H1 (cell line): Measurements from ENCODE around the gene CLBA1. TPM values are rescaled to one million over a fixed set of nuclear protein-coding genes. Genes with fewer than 3 reads are reported as not detected.

Experiments
- CTCF ChIA-PET: fragments of 300-600 bp; sonication (Branson Sonifier 250); formaldehyde crosslinking; loops from one replicate; lab custom pipeline; 2021; ENCODE audit not compliant: partially characterized antibody; lab: Charles Lee
- POLR2A ChIA-PET: fragments of 300-600 bp; sonication (Branson Sonifier 250); formaldehyde crosslinking; loops from one replicate; lab custom pipeline; 2021; ENCODE audit warnings: inconsistent platforms; ENCODE audit not compliant: partially characterized antibody; lab: Charles Lee
- DNase-seq, 2 experiments: peaks; one replicate each; pipeline versions ENCODE4 v3.0.0 to v3.0.0-alpha.2; 2010 to 2022; ENCODE audit warnings: low spot score in 2 of 2, low read depth in 1 of 2, mixed read lengths in 1 of 2
- FAIRE-seq: peaks from 2 replicates; lab custom pipeline; 2011; peaks lifted over from hg19 to GRCh38; lab: Jason Lieb, UNC
- H2AFZ ChIP-seq: 2 replicates; pipeline ENCODE4 v1.8.1; 2012; ENCODE audit warnings: low read length, inconsistent platforms
- H2AK5ac ChIP-seq: 2 replicates; pipeline ENCODE4 v1.6.1; 2013; ENCODE audit warnings: low read depth, low read length
- H2BK120ac ChIP-seq: replicated peaks from 2 replicates; pipeline ENCODE3; 2013; ENCODE audit warnings: low read depth, low read length, inconsistent platforms
- H2BK12ac ChIP-seq: 2 replicates; pipeline ENCODE4 v1.6.1; 2013; ENCODE audit warnings: low read depth, low read length
- H2BK15ac ChIP-seq: 2 replicates; pipeline ENCODE4 v1.6.1; 2013; ENCODE audit warnings: low read length
- H2BK20ac ChIP-seq: 2 replicates; pipeline ENCODE4 v1.6.1; 2013; ENCODE audit warnings: low read length
- H2BK5ac ChIP-seq: 2 replicates; pipeline ENCODE4 v1.6.1; 2013; ENCODE audit warnings: low read depth, low read length
- H3K14ac ChIP-seq: 2 replicates; pipeline ENCODE4 v1.6.1; 2013; ENCODE audit warnings: inconsistent platforms; ENCODE audit not compliant: insufficient read length
- H3K18ac ChIP-seq: 2 replicates; pipeline ENCODE4 v1.6.1; 2013; ENCODE audit warnings: low read length; ENCODE audit errors: extremely low read depth
- H3K23ac ChIP-seq: 2 replicates; pipeline ENCODE4 v1.6.1; 2013; ENCODE audit warnings: inconsistent platforms; ENCODE audit not compliant: insufficient read length
- H3K23me2 ChIP-seq: 2 replicates; pipeline ENCODE4 v1.6.1; 2013; ENCODE audit warnings: low read depth, low read length
- H3K27ac ChIP-seq: 2 replicates; pipeline ENCODE4 v1.6.1; 2011; ENCODE audit warnings: low read depth, low read length, inconsistent platforms
- H3K27me3 ChIP-seq, 4 experiments: replicated peaks in 1 of 4; 1 replicate in 1 of 4; 2 replicates in 3 of 4; pipeline versions ENCODE4 v1.6.1 to v1.8.1; 2011 to 2013; ENCODE audit warnings: low read length in 3 of 4, mild to moderate bottlenecking in 3 of 4, inconsistent platforms in 2 of 4, mixed read lengths in 2 of 4, moderate library complexity in 1 of 4; ENCODE audit not compliant: control insufficient read depth in 3 of 4, insufficient read depth in 3 of 4; ENCODE audit errors: extremely low read depth in 1 of 4
- H3K36me3 ChIP-seq, 4 experiments: 2 replicates each; pipeline versions ENCODE4 v1.6.1 to v1.8.1; 2011 to 2013; ENCODE audit warnings: mild to moderate bottlenecking in 4 of 4, low read length in 3 of 4, moderate library complexity in 2 of 4, control low read depth in 1 of 4, inconsistent platforms in 1 of 4; ENCODE audit not compliant: insufficient read depth in 4 of 4, control insufficient read depth in 2 of 4
- H3K4ac ChIP-seq: replicated peaks from 2 replicates; pipeline ENCODE3; 2013; ENCODE audit warnings: low read length, low read depth, mixed read lengths, inconsistent platforms; ENCODE audit not compliant: insufficient read length
- H3K4me1 ChIP-seq, 4 experiments: replicated peaks in 1 of 4; 1 replicate in 1 of 4; 2 replicates in 3 of 4; pipeline versions ENCODE4 v1.6.1 to v1.8.1; 2011 to 2013; ENCODE audit warnings: low read length in 3 of 4, inconsistent platforms in 2 of 4, mixed read lengths in 1 of 4; ENCODE audit not compliant: insufficient read depth in 4 of 4, control insufficient read depth in 3 of 4
- H3K4me2 ChIP-seq, 2 experiments: 2 replicates each; pipeline versions ENCODE4 v1.6.1 to v1.8.1; 2011 to 2013; ENCODE audit warnings: low read depth in 2 of 2, low read length in 2 of 2, control low read depth in 1 of 2, inconsistent platforms in 1 of 2, mild to moderate bottlenecking in 1 of 2; ENCODE audit not compliant: insufficient read depth in 1 of 2
- H3K4me3 ChIP-seq, 4 experiments: fragments of 200-600, 300-600 bp in 1 of 4; sonication (generic), shearing (Covaris generic), sonication (Bioruptor Twin) in 1 of 4; 2 replicates each; pipeline versions ENCODE4 v1.5.1 to v1.8.1; 2011 to 2016; ENCODE audit warnings: low read length in 4 of 4, low read depth in 3 of 4, control low read depth in 2 of 4, inconsistent platforms in 2 of 4, mild to moderate bottlenecking in 2 of 4, mixed read lengths in 1 of 4, moderate library complexity in 1 of 4; ENCODE audit not compliant: insufficient read depth in 2 of 4; ENCODE audit errors: extremely low read depth in 1 of 4
- H3K56ac ChIP-seq: replicated peaks from 2 replicates; pipeline ENCODE3; 2013; ENCODE audit warnings: low read depth, mild to moderate bottlenecking, mixed read lengths, low read length, inconsistent platforms; ENCODE audit not compliant: insufficient read length
- H3K79me1 ChIP-seq: 2 replicates; pipeline ENCODE4 v1.6.1; 2013; ENCODE audit warnings: low read depth, low read length, control low read depth
- H3K79me2 ChIP-seq, 2 experiments: 2 replicates each; pipeline versions ENCODE4 v1.6.1 to v1.8.1; 2012 to 2013; ENCODE audit warnings: low read length in 2 of 2, mild to moderate bottlenecking in 2 of 2, inconsistent platforms in 1 of 2; ENCODE audit not compliant: insufficient read depth in 2 of 2, control insufficient read depth in 1 of 2
- H3K9ac ChIP-seq, 4 experiments: replicated peaks in 1 of 4; 1 replicate in 1 of 4; 2 replicates in 3 of 4; pipeline versions ENCODE4 v1.6.1 to v1.8.1; 2011 to 2013; ENCODE audit warnings: low read depth in 3 of 4, low read length in 3 of 4, control low read depth in 2 of 4, mild to moderate bottlenecking in 2 of 4, moderate library complexity in 2 of 4, inconsistent platforms in 1 of 4; ENCODE audit errors: extremely low read depth in 1 of 4
- H3K9me3 ChIP-seq, 2 experiments: 2 replicates each; pipeline versions ENCODE4 v1.6.1 to v1.8.1; 2012 to 2013; ENCODE audit warnings: mild to moderate bottlenecking in 2 of 2, moderate library complexity in 2 of 2, control low read depth in 1 of 2, inconsistent platforms in 1 of 2, low read depth in 1 of 2, low read length in 1 of 2, mixed read lengths in 1 of 2; ENCODE audit not compliant: insufficient read depth in 2 of 2
- H4K20me1 ChIP-seq, 2 experiments: replicated peaks in 1 of 2; 2 replicates each; pipeline versions ENCODE3 to v1.8.1; 2011 to 2013; ENCODE audit warnings: inconsistent platforms in 2 of 2, low read length in 2 of 2, mild to moderate bottlenecking in 1 of 2; ENCODE audit not compliant: insufficient read depth in 2 of 2, control insufficient read depth in 1 of 2
- H4K5ac ChIP-seq: 2 replicates; pipeline ENCODE4 v1.6.1; 2013; ENCODE audit warnings: low read length, low read depth, mixed read lengths, inconsistent platforms; ENCODE audit not compliant: insufficient read length
- H4K8ac ChIP-seq: 2 replicates; pipeline ENCODE4 v1.8.0; 2013; ENCODE audit warnings: mild to moderate bottlenecking, moderate library complexity, low read length, inconsistent platforms; ENCODE audit not compliant: insufficient read depth; ENCODE audit errors: extremely low read depth
- H4K91ac ChIP-seq: replicated peaks from 2 replicates; pipeline ENCODE3; 2013; ENCODE audit warnings: low read length, mixed read lengths, inconsistent platforms; ENCODE audit not compliant: insufficient read length
- BACH1 ChIP-seq: IDR thresholded peaks from 2 replicates; pipeline ENCODE4 v1.6.1; 2012; ENCODE audit warnings: low read length, improper control_type of control experiment
- CREB1 ChIP-seq: IDR thresholded peaks from 2 replicates; pipeline ENCODE4 v1.6.1; 2012; ENCODE audit warnings: inconsistent platforms
- CTCF ChIP-seq, 3 experiments: IDR thresholded peaks; 1 replicate in 2 of 3; 2 replicates in 1 of 3; pipeline versions ENCODE4 v1.5.1 to v1.6.1; 2011; ENCODE audit warnings: low read length in 3 of 3, mild to moderate bottlenecking in 3 of 3, inconsistent platforms in 2 of 3, low read depth in 1 of 3, moderate library complexity in 1 of 3; ENCODE audit not compliant: insufficient read depth in 1 of 3; ENCODE audit errors: control extremely low read depth in 1 of 3
- POLR2AphosphoS5 ChIP-seq: IDR thresholded peaks from 2 replicates; pipeline ENCODE4 v1.6.1; 2011; ENCODE audit warnings: low read depth, low read length
- RAD21 ChIP-seq, 2 experiments: IDR thresholded peaks in 1 of 2; conservative IDR thresholded peaks in 1 of 2; 2 replicates each; pipeline ENCODE4 v1.6.1; 2011; ENCODE audit warnings: low read depth in 2 of 2, low read length in 2 of 2, improper control_type of control experiment in 1 of 2, inconsistent platforms in 1 of 2, mild to moderate bottlenecking in 1 of 2, moderate library complexity in 1 of 2
- WGBS, 2 experiments: shearing (Covaris generic) in 1 of 2; methylation state at CpG; one replicate each; pipeline versions ENCODE4 v1.1.6 to v1.1.7; 2013 to 2015; ENCODE audit warnings: low lambda C conversion rate in 2 of 2, mixed read lengths in 2 of 2, inconsistent platforms in 1 of 2, low coverage in 1 of 2, missing lambda C conversion rate in 1 of 2; ENCODE audit not compliant: insufficient replicate concordance in 2 of 2, insufficient coverage in 1 of 2, insufficient read length in 1 of 2; ENCODE audit errors: extremely low coverage in 1 of 2, missing lambda C conversion rate in 1 of 2; 5-methylcytosine and 5-hydroxymethylcytosine counted together
- polyA plus RNA-seq, 7 experiments: library from polyadenylated mRNA; depleted of rRNA in 3 of 7; stranded (reverse) in 5 of 7; unstranded in 2 of 7; fragments of >200 nt in 5 of 7; fragments of 200-250 nt in 2 of 7; gene quantifications; 1 replicate in 5 of 7; 2 replicates in 1 of 7; 4 replicates in 1 of 7; pipeline versions ENCODE4 v1.2.1 to v1.2.3, GENCODE V29; 2011 to 2013; ENCODE audit warnings: missing spikeins in 2 of 7, mixed read lengths in 2 of 7
- total RNA-seq: library from RNA; stranded (reverse); fragmentation: NEBNext Ultra II Directional; extraction: Animal tissue kit (Norgen Biotek cat#: 25700); gene quantifications from 2 replicates; pipeline ENCODE4 v1.2.1, GENCODE V29; 2021

CLBA1 gene
- total and polyA plus RNA-seq, 2 of the 8 experiments (the other 6 are each of a cell fraction or from before 2014, with no cell fraction given), result 1.6 to 2.4 TPM

DNA sequence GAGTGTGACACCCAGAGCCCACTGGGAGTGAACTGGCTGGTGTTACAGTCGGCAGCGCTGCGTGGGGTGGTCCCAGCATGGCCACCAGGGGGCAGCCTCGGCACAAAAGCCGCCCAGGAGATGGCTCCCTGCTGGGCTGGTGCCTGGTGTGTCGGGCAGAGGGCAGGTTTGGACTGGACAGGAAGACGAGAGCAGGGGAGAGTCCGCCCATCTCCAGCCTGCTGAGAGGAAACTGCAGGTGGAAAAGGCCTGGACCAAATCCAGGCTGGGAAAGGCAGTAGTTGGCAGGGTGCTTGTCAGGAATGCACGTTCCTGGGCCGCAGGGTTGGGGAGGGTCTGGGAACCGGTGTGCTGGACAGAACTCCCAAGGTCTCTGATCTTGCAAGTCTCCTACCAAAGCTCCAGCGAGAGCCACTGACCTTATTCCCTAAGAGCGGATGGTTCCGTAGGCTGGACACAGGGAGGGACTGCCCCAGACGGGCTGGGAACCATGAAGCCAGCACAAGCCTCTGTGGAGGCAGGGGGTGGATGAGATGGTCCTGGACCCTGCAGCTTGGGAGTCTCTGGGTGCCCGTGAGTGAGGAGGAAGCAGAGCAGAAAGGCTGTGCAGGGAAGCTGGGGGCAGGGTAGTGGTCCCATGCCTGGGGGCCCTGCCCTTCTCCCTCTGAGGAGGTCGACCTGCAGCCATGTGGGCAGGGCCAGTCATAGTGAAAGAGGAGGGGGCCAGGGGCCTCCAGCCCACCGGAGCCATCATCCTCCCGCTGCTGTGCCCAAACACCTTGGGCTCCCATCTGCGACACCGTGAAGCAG lies 9.2 kb upstream of the CLBA1 start:
- no peak overlapping the region for H4K5ac ChIP-seq
- H3K4ac ChIP-seq, result no peak overlapping the region
- no peak for TF ChIP-seq POLR2AphosphoS5
- TF ChIP-seq BACH1, result peak; percentile 66; the same call in 1 of the 2 replicates
- TF ChIP-seq CTCF (IDR thresholded peaks at IDR 0.05; ENCODE audit: control extremely low read depth in 1 of 3, insufficient read depth in 1 of 3, low read depth in 1 of 3, low read length in 3 of 3), result peak in 2 of 3 experiments; percentile 85 to 93; a peak in 3 of 4 replicates
- peak; percentile 73 to 85 for TF ChIP-seq RAD21 (IDR thresholded peaks at IDR 0.05 in 1 of 2, conservative IDR thresholded peaks at IDR 0.05 in 1 of 2; ENCODE audit: low read depth in 2 of 2, low read length in 2 of 2)
- peak; percentile 55; the same call in 1 of the 2 replicates for TF ChIP-seq CREB1
- no peak overlapping the region for H3K56ac ChIP-seq
- POLR2A ChIA-PET, result interaction anchor here (1.1 kb wide), 1 partner anchor 43 kb away, joined by 3 read pairs; no protein-coding TSS in a partner anchor
- no peak overlapping the region for H3K23ac ChIP-seq
- no peaks in the 10 kb centered on the region for H3K79me2 ChIP-seq
- no peak overlapping the region for H2AFZ ChIP-seq
- H3K27me3 ChIP-seq, result peaks cover 18 to 38% (median 31%) of the 10 kb centered on the region in 4 experiments
- H3K79me1 ChIP-seq, result no peaks in the 10 kb centered on the region
- no peak overlapping the region for H3K27ac ChIP-seq
- no peak overlapping the region for H2BK12ac ChIP-seq
- H2BK5ac ChIP-seq, result no peak overlapping the region
- H3K4me2 ChIP-seq, result no peak overlapping the region
- no peaks in the 10 kb centered on the region for H3K9me3 ChIP-seq
- H4K20me1 ChIP-seq, result peaks cover 4 to 13% of the 10 kb centered on the region in 2 experiments
- peaks cover 0 to 11% (median 9%) of the 10 kb centered on the region in 4 experiments; a peak in 5 of 7 replicates for H3K4me1 ChIP-seq
- no peak overlapping the region for H4K91ac ChIP-seq
- H3K36me3 ChIP-seq, result no peaks in the 10 kb centered on the region; a peak in 1 of 8 replicates
- no peak overlapping the region for H3K14ac ChIP-seq
- no peak overlapping the region for H2BK20ac ChIP-seq
- FAIRE-seq (no peak), DNase-seq (peak in 1 of 2 experiments; percentile 90)
- peak overlapping the region; percentile 3 for H4K8ac ChIP-seq
- no peak overlapping the region for H3K4me3 ChIP-seq
- H2BK15ac ChIP-seq, result peak overlapping the region; percentile 53; the same call in 1 of the 2 replicates
- no peak overlapping the region for H2AK5ac ChIP-seq
- peaks cover 10% of the 10 kb centered on the region; the same call in 1 of the 2 replicates for H3K23me2 ChIP-seq
- H3K18ac ChIP-seq, result no peak overlapping the region
- H2BK120ac ChIP-seq, result no peak overlapping the region
- CTCF ChIA-PET, result interaction anchor here (0.8 to 11.5 kb wide), 29 partner anchors 8 to 416 kb away, joined by 3 to 161 read pairs (median 4); partner anchors contain the start of gene CLBA1
- no peak overlapping the region for H3K9ac ChIP-seq
- 54% methylated on average over 19 of the region's 21 CpGs; no CpG with 5 or more reads in 1 of the 2 experiments for WGBS, 2 experiments
